Measurements from ENCODE around the gene CCDC81. TPM values are rescaled to one million over a fixed set of nuclear protein-coding genes. Genes with fewer than 3 reads are reported as not detected.

Gene CCDC81
- total RNA-seq, 4 donors from 2014 or later, result 1.4 to 1.6 TPM; not detected in 2

GRCh38 chr11:86358720-86359119, 16.0 kb upstream of the CCDC81 start:
- no peak for TF ChIP-seq CTCF (IDR thresholded peaks at IDR 0.05)
- no peak for ATAC-seq (ENCODE audit: low FRiP score)
- no peak for DNase-seq (ENCODE audit: low spot score)

- no peak for DNase-seq (ENCODE audit: low spot score)
- no peak for TF ChIP-seq CTCF (IDR thresholded peaks at IDR 0.05)
- ATAC-seq (ENCODE audit: low FRiP score), result no peak
These were observed 13.8 kb upstream of the CCDC81 start for GRCh38 chr11:86360775-86361395.

GRCh38 chr11:86363424-86363823, 11.3 kb upstream of the CCDC81 start:
- no peak for TF ChIP-seq CTCF (IDR thresholded peaks at IDR 0.05)
- ATAC-seq (ENCODE audit: low FRiP score), result no peak
- no peak for DNase-seq (ENCODE audit: low spot score)

- TF ChIP-seq CTCF (IDR thresholded peaks at IDR 0.05), result no peak
- DNase-seq (ENCODE audit: low spot score), result no peak
- no peak for ATAC-seq (ENCODE audit: low FRiP score)
These were observed 9.1 kb upstream of the CCDC81 start for GRCh38 chr11:86365546-86365945.

GRCh38 chr11:86369668-86370067, 5.0 kb upstream of the CCDC81 start:
- DNase-seq (ENCODE audit: low spot score) (no peak), ATAC-seq (ENCODE audit: low FRiP score) (no peak)
- no peak for TF ChIP-seq CTCF (IDR thresholded peaks at IDR 0.05)

GRCh38 chr11:86370171-86370570, 4.5 kb upstream of the CCDC81 start:
- TF ChIP-seq CTCF (IDR thresholded peaks at IDR 0.05), result no peak

GRCh38 chr11:86370922-86371594, 3.6 kb upstream of the CCDC81 start:
- DNase-seq (ENCODE audit: low spot score) (no peak), ATAC-seq (ENCODE audit: low FRiP score) (no peak)
- TF ChIP-seq CTCF (IDR thresholded peaks at IDR 0.05), result no peak

More at GRCh38 chr11:86370171-86370570, 4.5 kb upstream of the CCDC81 start:
- ATAC-seq (ENCODE audit: low FRiP score) (no peak), DNase-seq (ENCODE audit: low spot score) (no peak)

Measured in omental fat pad (tissue), 4 donors.